ENCODE measurements around the gene TAF10.
A peak's percentile ranks its signal among the peaks of the same experiment; 100 is the strongest.

The TAF10 gene

DNA sequence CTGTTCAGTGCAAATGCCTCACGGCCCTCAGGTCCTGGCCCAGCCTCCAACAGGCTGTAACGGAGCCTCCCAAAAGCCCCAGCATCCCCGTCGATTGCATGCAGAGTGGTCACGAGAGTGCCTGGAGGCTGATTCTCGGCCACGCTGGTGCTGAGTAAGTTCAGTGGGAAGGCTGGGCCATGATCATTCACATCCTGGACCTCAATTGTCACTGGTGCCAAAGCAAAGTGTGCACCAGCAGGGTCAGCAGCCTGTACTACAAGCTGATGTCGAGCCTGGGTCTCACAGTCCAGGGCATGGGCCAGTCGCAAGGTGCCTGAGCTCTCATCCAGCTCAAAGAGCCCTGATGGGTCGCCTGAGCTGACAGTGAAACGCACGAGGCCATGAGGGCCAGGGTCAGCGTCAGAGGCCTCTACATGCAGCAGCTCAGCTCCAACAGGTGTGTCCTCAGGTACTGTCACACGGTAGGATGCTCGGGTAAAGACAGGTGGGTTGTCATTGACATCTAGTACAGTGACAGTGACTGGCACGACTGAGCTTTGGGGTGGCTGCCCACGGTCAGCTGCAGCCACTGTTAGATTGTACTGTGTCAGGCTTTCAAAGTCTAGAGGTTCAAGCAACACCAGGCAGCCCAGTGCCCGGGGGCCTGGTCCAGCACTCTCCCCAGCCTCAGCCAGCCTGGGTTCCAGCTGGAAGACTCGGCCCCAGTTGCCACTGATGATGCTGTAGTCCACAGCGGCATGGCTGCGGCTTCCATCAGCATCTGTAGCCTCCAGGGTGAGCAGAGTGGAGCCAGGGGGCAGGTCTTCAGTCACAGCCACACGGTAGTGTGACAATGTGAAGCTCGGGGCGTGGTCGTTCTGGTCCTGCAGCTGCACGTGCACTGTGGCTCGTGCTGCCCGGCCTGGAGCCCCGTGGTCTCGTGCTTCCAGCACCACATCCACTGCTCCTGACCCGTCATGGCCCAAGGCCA is 11.7 kb upstream of the TAF10 start:
- DNase-seq = no peak

DNA sequence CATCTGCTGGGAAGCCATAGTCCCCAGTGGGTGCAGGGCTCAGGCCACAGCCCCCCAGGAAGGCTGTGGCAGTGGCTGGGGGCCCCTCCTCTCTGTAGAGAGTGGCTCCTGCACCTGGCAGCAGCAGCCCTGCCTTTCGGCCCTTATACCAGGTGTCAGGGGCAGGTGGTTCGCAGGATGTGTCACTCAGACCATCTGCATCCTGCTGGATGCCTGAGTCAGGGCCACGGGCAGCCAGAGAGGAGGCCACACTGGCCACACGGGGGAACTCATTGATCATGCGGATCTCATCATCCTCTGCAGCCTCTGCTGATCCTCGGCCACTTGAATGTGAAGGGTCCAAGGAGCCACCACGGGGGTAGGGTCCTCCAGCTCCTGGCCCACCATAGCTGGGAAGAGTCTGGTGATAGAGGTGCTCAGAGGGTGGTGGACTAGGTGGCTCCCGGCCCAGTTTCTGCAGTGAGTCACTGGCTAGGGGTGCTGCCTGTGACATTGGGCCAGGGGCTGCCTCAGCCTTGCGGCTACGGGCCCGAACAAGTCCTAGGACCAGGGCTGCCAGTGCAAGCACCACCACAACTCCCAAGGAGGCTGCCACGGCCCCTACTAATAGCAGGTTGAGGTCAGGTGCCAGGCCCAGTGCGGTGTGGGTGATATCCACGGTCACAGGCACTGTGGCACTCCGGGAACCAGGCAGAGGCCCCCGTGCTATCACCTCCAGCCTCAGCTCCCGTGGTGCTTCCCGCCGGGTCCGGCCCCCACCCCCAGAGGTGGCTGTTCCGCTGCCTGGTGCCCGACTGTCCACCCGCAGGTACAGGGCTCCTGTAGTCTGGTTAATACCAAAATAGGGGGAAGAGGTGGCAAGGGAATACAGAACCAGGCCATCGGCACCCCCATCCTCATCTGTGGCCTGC is 10.5 kb upstream of the TAF10 start:
- no peak for DNase-seq

- DNase-seq = no peak
Measured at GRCh38 chr11:6621711-6622211, 9.7 kb upstream of the TAF10 start.

DNA sequence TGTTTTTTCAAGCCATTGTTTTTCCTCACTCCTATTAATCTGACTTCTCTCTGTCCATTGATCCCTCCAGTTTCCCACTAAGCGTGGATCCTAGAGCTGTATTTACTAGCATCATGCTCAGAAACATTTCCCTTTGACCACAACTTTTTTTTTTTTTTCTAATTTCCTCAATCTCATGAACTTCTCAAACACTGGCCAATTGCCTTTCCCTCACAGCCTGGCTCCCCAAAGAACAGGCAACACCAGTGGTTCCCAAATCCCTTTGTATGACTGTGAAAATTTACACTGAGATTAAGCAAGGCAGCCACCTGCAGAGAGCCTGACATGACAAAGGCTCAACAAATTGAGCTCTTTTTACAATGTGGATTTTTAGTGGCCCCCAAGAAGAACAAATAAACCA is 8.6 kb upstream of the TAF10 start:
- no peak for DNase-seq

- DNase-seq = peak; percentile 93
Measured at GRCh38 chr11:6619004-6619745, 7.2 kb upstream of the TAF10 start, which contains the start of gene TPP1. Gene TPP1, minus strand, starts transcription at chr11:6619422. Its CDS starts 22 bp downstream, at chr11:6619400.

- peak; percentile 78 for DNase-seq
Measured at GRCh38 chr11:6618117-6619003, 6.3 kb upstream of the TAF10 start.

DNA sequence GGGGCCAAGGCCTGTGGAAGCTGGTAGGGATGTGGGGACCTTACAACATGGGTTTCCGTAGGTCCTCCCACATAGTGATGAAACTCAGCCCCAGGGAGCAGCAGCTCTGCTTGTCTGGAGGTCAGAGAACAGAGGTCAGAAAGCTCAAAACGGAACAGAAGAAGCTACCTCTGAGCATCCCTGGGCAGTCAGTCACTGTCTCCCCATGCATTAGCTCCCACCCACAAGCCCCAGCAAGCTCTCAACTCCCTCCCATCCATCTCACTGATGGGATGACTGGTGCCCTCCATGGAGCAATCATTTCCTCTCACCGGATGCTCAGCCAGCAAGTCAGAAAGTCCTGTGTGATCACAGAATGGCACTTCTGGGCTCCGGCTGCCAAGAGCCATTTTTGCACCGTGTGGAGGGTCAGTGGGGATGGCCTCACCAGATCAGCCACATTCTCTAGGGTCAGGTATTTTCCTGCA is 5.3 kb upstream of the TAF10 start:
- DNase-seq = no peak

DNA sequence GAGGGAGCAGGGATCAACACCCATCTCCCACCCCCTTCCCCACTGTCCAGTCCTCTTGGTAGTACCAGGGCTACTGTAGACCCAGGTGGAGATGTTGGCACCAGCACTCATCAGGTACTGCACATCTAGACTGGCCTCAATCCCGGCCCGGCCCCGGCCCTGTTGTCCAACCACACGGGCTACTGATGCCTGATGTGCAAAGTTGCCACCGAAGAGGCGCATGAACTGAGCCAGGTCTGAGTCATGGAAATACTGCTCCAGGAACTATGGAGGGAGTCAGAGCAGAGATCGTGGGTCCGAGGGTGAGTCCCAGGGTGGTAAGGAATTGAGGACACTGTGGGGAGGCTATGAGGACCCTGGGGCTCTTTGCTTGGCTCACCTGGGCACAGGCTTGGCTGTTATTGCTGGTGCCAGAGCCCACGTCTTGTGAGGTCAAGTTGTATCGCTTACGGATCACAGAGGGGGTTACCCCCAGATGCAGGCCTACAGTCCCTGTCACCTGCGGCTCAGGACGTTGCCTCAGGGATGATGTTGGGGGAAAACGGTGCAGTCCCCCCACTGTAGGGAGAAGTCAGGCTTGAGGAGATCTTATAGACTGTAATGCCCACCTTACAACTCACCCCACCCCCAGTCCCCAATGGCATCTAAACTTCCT is 4.7 kb upstream of the TAF10 start:
- no peak for DNase-seq

DNA sequence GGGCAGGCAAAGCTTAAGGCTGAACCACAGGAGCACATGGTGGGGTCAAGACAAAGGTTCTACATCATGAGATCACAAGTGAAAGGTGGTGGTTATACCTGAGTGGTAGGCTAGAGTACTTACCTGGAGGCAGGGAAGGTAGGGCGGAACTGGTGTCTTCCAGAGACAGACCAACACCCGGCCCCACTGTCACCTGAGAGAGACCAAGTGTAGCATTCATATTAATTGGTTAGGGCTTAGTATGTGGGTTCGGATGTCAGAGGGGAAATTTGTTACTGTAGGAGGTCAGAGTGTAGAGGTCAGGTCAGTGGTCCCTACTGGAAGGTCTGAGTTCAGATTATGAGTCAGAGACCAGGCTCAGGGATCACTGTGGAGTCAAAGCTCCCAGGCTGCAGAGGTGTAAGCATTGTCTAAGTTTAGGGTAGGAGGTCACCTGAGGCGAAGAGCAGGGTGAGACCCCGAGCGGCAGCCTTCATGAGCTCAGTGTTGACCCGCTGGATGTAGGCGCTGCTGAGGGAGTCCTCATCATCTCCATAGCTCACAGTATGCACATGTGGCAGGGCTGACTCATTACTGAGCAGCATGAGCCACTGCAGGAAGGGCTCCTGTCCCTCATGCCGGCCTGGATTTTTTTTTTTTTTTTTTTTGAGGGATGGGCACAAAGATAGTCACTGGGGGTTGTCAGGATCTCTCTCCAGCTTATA is 4.0 kb upstream of the TAF10 start:
- no peak for DNase-seq

DNA sequence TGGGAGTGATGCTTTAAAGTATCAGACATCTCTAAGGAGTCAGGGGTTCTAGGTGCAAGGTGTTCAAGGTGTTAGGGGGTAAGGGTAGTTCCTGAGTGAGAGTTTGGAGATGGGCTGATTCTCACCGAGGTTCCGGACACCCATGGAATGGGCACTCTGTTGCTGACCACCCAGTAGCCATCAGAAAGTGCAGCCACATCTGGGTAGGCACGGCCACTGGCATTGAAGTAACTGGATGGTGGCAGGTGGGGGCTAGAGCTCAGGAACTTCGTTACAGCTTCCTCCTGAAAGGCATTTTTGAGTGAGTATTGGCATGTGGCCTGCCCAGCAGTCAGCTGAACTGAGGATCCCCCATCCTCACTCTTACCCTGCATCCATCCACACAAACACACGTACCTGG is 3.0 kb upstream of the TAF10 start:
- no peak for DNase-seq

DNA sequence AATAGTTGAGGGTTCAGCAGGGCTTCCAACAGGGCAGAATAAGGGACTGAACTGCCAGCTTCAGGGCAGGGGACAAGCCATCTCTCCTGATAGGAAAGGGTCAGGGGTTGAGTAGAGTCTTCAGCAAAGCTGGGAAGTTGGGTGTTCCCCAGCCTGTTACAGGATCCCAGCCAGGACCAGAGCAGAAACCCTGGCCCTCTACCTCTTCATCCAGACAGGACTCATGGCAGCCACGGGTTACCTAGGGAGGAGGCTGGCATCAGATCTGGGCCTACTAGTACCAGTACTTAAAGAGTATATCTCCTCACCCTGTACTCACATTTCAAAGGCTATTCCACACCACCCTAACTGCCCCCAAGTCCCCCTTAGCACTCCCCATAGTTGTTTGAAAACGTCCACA is 2.4 kb upstream of the TAF10 start:
- no peak for DNase-seq

GRCh38 chr11:6613496-6613895 is 1.5 kb upstream of the TAF10 start:
- no peak for DNase-seq

GRCh38 chr11:6611963-6612212 is 128 bp downstream of the TAF10 start:
- DNase-seq = no peak

DNA sequence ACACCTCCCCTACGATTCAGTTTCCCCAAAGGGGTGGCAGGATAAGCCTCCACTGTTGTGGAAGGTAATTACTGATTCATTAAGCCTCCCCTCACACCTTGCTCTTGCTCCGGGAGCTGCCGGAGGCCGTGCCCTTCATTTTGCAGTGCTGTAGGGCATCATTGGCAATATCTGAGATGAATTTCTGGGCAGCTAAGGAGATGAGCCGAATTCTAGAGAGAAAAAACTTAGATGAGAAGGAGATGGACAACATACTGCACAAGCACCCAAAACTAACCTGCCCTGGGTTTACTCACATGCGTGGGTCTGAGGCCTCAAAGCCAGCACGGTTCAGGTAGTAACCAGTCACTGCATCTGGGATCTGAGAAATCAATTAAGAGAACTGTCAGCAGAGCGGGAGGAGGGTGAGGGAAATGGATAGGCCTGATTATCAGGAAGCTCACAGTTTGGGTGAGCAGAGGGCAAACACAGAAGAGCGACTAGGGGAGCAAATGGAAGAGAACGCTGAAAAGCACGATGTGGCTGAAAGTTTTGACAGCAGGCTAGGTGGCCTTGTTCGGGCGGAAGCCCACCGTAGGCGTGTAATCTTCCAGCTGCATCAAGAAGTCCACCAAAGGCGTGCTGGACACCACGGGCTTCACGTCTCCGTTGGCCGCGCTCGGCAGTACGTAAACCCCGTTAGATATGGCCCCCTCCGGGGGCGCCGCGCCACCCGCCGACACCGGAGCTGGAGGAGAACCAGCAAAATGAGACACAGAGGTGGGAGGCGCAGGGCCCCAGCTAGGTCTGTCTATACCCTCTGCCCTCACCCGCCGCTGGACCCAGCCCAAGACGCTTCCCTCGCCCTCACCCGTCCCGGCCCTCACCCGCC is 689 bp downstream of the TAF10 start:
- no peak for DNase-seq

DNA sequence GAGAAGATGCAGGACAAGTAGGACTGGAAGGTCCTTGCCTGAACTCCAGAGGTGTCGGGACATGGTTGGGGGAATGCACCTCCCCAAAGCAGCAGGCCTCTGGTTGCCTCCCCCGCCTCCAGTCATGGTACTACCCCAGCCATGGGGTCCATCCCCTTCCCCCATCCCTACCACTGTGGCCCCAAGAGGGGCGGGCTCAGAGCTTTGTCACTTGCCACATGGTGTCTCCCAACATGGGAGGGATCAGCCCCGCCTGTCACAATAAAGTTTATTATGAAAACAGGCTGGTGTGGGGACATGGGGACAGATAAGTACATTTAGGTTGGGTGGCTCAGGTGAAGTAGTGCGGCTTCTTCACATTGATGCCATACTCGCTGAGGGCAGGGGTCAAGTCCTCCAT is 1.4 kb downstream of the TAF10 start:
- DNase-seq = no peak

DNA sequence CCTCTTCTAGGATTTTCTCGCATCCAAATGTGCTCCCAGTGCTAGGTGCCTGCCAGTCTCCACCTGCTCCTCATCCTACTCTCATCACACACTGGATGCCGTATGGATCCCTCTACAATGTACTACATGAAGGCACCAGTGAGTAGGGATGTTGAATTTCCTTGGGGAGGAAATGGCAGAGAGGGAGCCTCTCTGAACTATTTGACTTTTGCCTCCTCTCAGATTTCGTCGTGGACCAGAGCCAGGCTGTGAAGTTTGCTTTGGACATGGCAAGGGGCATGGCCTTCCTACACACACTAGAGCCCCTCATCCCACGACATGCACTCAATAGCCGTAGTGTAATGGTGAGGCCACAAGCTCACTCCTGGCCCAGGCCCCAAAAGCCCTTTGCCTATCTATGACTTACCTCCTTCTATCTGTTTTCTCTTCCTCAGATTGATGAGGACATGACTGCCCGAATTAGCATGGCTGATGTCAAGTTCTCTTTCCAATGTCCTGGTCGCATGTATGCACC is 2.5 kb downstream of the TAF10 start:
- no peak for DNase-seq

GRCh38 chr11:6608726-6609501 is 3.1 kb downstream of the TAF10 start:
- DNase-seq = no peak

DNA sequence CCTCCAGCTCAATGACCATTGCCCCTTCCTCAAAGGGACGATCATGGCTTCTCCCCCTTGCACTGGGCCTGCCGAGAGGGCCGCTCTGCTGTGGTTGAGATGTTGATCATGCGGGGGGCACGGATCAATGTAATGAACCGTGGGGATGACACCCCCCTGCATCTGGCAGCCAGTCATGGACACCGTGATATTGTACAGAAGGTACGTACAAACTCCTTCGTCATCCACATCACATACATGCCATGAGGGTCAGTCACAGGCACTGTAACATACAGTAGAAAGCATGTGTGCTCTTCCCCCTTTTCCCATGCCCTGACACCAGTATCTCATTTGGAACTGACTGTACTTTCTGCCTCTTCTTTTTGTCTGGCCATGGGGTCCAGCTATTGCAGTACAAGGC is 4.0 kb downstream of the TAF10 start:
- DNase-seq = no peak
